Heart left ventricle (tissue), 16 donors: ENCODE results near the gene ENO4. TPM values are rescaled to one million over a fixed set of nuclear protein-coding genes. Genes with fewer than 3 reads are reported as not detected.

Source experiments
- ATAC-seq, 4 donors: fragments of 200-7000 bp; cut with Tn5 transposase; one replicate each; pipeline ENCODE4 v1.9.1; 2020 to 2022; ENCODE audit warnings: moderate library complexity in 4 of 4, mild to moderate bottlenecking in 3 of 4, moderate number of reproducible peaks in 1 of 4
- DNase-seq, 5 donors: peaks; one replicate each; pipeline ENCODE4 v3.0.0-alpha.2; 2020
- H3K27ac ChIP-seq, 12 donors: fragments of 200-600 bp; sonication (generic) in 4 of 12; one replicate each; pipeline versions ENCODE4 v1.5.0 to v1.8.0; 2016 to 2022; ENCODE audit warnings: mild to moderate bottlenecking in 2 of 12
- H3K27me3 ChIP-seq, 9 donors: fragments of 200-600 bp; sonication (generic) in 2 of 9; one replicate each; pipeline versions ENCODE4 v1.5.1 to v1.8.0; 2016 to 2022; ENCODE audit warnings: mild to moderate bottlenecking in 3 of 9
- H3K36me3 ChIP-seq, 9 donors: fragments of 200-600 bp; sonication (generic) in 2 of 9; one replicate each; pipeline versions ENCODE4 v1.5.0 to v1.8.0; 2018 to 2022; ENCODE audit warnings: mild to moderate bottlenecking in 2 of 9
- H3K4me1 ChIP-seq, 12 donors: fragments of 200-600 bp; sonication (generic) in 4 of 12; one replicate each; pipeline versions ENCODE4 v1.5.0 to v1.8.0; 2016 to 2022; ENCODE audit warnings: mild to moderate bottlenecking in 3 of 12
- H3K4me3 ChIP-seq, 12 donors: fragments of 200-600 bp; sonication (generic) in 4 of 12; one replicate each; pipeline versions ENCODE4 v1.5.0 to v1.8.0; 2017 to 2022; ENCODE audit warnings: mild to moderate bottlenecking in 9 of 12, moderate library complexity in 4 of 12
- H3K9me3 ChIP-seq, 12 donors: fragments of 200-600 bp; sonication (generic) in 4 of 12; one replicate each; pipeline versions ENCODE4 v1.5.0 to v1.8.0; 2016 to 2022; ENCODE audit warnings: mild to moderate bottlenecking in 1 of 12
- CTCF ChIP-seq, 12 donors: fragments of 200-600 bp; sonication (generic) in 4 of 12; IDR thresholded peaks; one replicate each; pipeline versions ENCODE4 v1.5.0 to v1.8.0; 2018 to 2022; ENCODE audit warnings: antibody characterized with exemption in 12 of 12, mild to moderate bottlenecking in 5 of 12
- POLR2A ChIP-seq, 2 donors: fragments of 450-650 bp; IDR thresholded peaks; one replicate each; pipeline ENCODE4 v1.6.1; 2017; ENCODE audit warnings: antibody characterized with exemption in 2 of 2, mild to moderate bottlenecking in 2 of 2, moderate library complexity in 2 of 2
- WGBS, 4 donors: extraction: QIAGEN DNeasy Blood & Tissue Kit in 2 of 4; methylation state at CpG; one replicate each; pipeline versions ENCODE4 v1.1.5 to v1.1.7; 2013 to 2018; 5-methylcytosine and 5-hydroxymethylcytosine counted together
- intact Hi-C, 10 donors: fragments of 100-400 bp; cut with DNase I; formaldehyde crosslinking; loops; one replicate each; pipeline versions ENCODE4 v1.11.1 to v1.14.2; 2022
- polyA plus RNA-seq, 2 donors: library from polyadenylated mRNA; stranded (reverse); fragments of 200-250 nt; gene quantifications; one replicate each; pipeline ENCODE4 v1.2.3, GENCODE V29; 2013
- total RNA-seq, 9 donors: library from RNA; depleted of rRNA in 2 of 9; stranded (reverse); fragments of >200 nt in 2 of 9; fragmentation: NEBNext Ultra II Directional in 3 of 9; extraction: Animal tissue kit (Norgen Biotek cat#: 25700) in 3 of 9; gene quantifications; one replicate each; pipeline versions ENCODE4 v1.1.0 to v1.2.4, GENCODE V29; 2016 to 2023
- donor health status: ischemic (EF 13 %, LVEDD 7.1; RV severe dilation, severe dysfunction).
- donor health status: healthy with polysubstance abuse.
- donor health status: DM: no; HTN: yes; CAD: no.
- donor health status: DM: no; HTN: no; CAD: no.
- donor health status: ischemic (EF 25% LVEDD 6.9; RV normal size, moderate dysfunction).
- donor health status: ischemic (EF 25% LVEDD 5.7; RV mildly dilated, moderate dysfunction).
- donor health status: healthy.
- donor health status: DM: yes; HTN: yes; CAD: no.
- donor health status: ischemic (EF 35%, LVEDD 5.7; RV mildly dilated, moderate dysfunction).
- donor health status: nonischemic (EF 11% LVEDD 7.7; RV severe dilation, severe dysfunction).
- donor health status: DM: yes; HTN: yes; CAD: no.
- donor health status: PGD.
- donor health status: ischemic (EF 29% LVEDD 5.4; RV normal size, mild dysfunction).
- donor health status: nonischemic (EF 23%, LVEDD 6.1; RV moderate dilation, normal function).

The ENO4 gene
- total and polyA plus RNA-seq, 11 donors = 0.03 to 1.8 (median 0.19) TPM; not detected in 7

DNA sequence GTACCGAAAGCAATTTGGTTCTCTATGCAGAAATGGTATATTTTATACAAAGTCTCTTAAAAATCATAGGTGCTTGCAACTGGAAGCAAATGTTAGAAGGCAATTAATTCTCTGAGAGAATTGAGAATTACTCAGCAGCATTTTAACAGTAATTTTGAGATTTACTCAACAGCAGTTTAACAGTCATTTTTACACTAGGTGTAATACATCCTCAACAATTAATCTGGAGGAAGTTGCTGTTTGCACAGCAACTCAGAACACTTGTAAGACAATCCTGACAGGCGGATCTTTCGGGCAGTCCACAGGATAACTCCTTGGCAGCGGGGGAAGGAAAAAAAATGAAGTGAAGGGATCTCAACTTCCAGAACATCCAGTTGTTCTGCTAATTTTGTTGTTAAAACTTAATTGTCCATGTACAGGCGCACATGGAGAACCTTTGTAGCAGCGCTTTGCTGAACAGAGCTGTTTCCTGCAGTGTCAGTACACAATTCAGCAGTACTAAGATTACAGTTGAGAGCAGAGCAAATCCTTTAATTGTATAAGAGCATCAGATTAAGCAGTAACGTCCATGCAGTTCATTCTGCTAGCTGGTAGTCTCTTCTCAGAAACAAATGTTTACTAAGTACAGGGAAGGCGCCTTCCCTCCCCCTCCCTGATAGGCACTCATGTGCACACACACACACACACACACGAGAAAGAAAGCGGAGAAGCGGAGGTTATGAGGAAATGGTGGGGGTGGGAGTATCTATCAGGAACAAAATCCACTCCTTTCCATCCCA lies 43.8 kb downstream of the ENO4 start:
- Histone ChIP-seq H3K4me3 (no peak overlapping the region), H3K36me3 (peaks cover 0 to 3% (median 0%) of the 10 kb centered on the region in 9 donors), H3K4me1 (peaks cover 0 to 22% (median 2%) of the 10 kb centered on the region in 12 donors), H3K9me3 (no peaks in the 10 kb centered on the region), H3K27me3 (no peaks in the 10 kb centered on the region), H3K27ac (no peak overlapping the region)
- no peak for DNase-seq
- TF ChIP-seq POLR2A (IDR thresholded peaks at IDR 0.05) (no peak), CTCF (IDR thresholded peaks at IDR 0.05) (no peak)
- 54 to 70% (median 59%) methylated on average over 11 of the region's 11 CpGs for WGBS, 4 donors
- intact Hi-C loops = no loop called here
- ATAC-seq = no peak

DNA sequence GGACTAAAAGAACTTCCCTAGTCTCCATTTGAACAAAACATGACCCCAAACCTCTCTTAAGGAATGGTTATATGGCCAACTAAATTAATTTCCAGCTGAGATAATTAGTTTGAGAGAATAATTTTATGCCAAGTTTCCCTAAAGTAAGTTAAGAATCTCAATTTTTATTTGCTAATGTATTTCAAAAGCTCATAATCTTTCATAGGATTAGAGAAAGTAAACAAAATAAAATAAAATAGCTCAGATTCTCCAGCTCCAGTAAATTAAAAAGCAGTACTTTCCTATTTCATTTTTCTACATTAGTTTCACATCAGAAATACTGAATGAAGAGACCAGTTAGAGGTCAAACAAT lies 44.4 kb downstream of the ENO4 start:
- no peak for ATAC-seq

GRCh38 chr10:116899626-116900025 lies 50.3 kb downstream of the ENO4 start:
- 48 to 73% (median 58%) methylated on average over 4 of the region's 4 CpGs for WGBS, 4 donors
- no peaks in the 10 kb centered on the region for H3K9me3 ChIP-seq
- DNase-seq = no peak
- peaks cover 0 to 5% (median 0%) of the 10 kb centered on the region in 12 donors for H3K4me1 ChIP-seq
- intact Hi-C loops = no loop called here
- no peaks in the 10 kb centered on the region for H3K27me3 ChIP-seq
- no peak for ATAC-seq
- H3K36me3 ChIP-seq = peaks cover 0 to 30% (median 0%) of the 10 kb centered on the region in 9 donors
- TF ChIP-seq POLR2A (IDR thresholded peaks at IDR 0.05) = no peak
- TF ChIP-seq CTCF (IDR thresholded peaks at IDR 0.05) = no peak
- H3K27ac ChIP-seq = no peak overlapping the region
- no peak overlapping the region for H3K4me3 ChIP-seq

More for the DNA sequence above, 44.4 kb downstream of the ENO4 start:
- no peaks in the 10 kb centered on the region for H3K27me3 ChIP-seq
- H3K4me3 ChIP-seq = no peak overlapping the region
- intact Hi-C loops = no loop called here
- H3K4me1 ChIP-seq = peaks cover 0 to 17% (median under 1%) of the 10 kb centered on the region in 12 donors
- H3K9me3 ChIP-seq = no peaks in the 10 kb centered on the region
- DNase-seq = no peak
- H3K36me3 ChIP-seq = peaks cover 0 to 3% (median 0%) of the 10 kb centered on the region in 9 donors
- no peak overlapping the region for H3K27ac ChIP-seq
- no peak for TF ChIP-seq CTCF (IDR thresholded peaks at IDR 0.05)
- TF ChIP-seq POLR2A (IDR thresholded peaks at IDR 0.05) = no peak

- no peak for ATAC-seq
- intact Hi-C loops = no loop called here
- peaks cover 0 to 39% (median 0%) of the 10 kb centered on the region in 9 donors for H3K36me3 ChIP-seq
These were observed 56.5 kb downstream of the ENO4 start for GRCh38 chr10:116905845-116906210.

More at GRCh38 chr10:116905845-116906210, 56.5 kb downstream of the ENO4 start:
- no peak for DNase-seq
- WGBS, 4 donors = 93 to 96% (median 93%) methylated on average over 3 of the region's 3 CpGs
- Histone ChIP-seq H3K9me3 (no peaks in the 10 kb centered on the region), H3K4me1 (no peaks in the 10 kb centered on the region), H3K4me3 (no peak overlapping the region), H3K27me3 (no peaks in the 10 kb centered on the region), H3K27ac (no peak overlapping the region)
- TF ChIP-seq POLR2A (IDR thresholded peaks at IDR 0.05) (no peak), CTCF (IDR thresholded peaks at IDR 0.05) (no peak)
